Stimulated activated CD8-positive, alpha-beta memory T cell treated with anti-CD3 and anti-CD28 coated beads, Interleukin-4, amount 100 ng/mL, for 1 hour (primary cell): Measurements from ENCODE around the gene JTB.

Experiments used
- DNase-seq, 2 donors: peaks; one replicate each; pipeline ENCODE4 v3.0.0-alpha.2; 2020; ENCODE audit warnings: low read depth in 2 of 2, low spot score in 1 of 2

JTB gene

GRCh38 chr1:153933955-153934354 is 43.5 kb downstream of the JTB start:
- DNase-seq = no peak

GRCh38 chr1:153933430-153933829 is 44.0 kb downstream of the JTB start:
- DNase-seq = no peak

GRCh38 chr1:153932156-153933131 is 45.0 kb downstream of the JTB start:
- DNase-seq = no peak

GRCh38 chr1:153929981-153930948 is 47.2 kb downstream of the JTB start:
- DNase-seq = no peak

GRCh38 chr1:153929426-153929825 is 48.0 kb downstream of the JTB start:
- no peak for DNase-seq

GRCh38 chr1:153928791-153929341 is 48.6 kb downstream of the JTB start:
- DNase-seq = no peak

- DNase-seq = no peak
Observed at GRCh38 chr1:153928245-153928644, 49.2 kb downstream of the JTB start.

GRCh38 chr1:153926405-153926804 is 51.1 kb downstream of the JTB start:
- no peak for DNase-seq
